ENCODE measurements around the gene SNAP47.

The SNAP47 gene

GRCh38 chr1:227766653-227767277 is 31.5 kb downstream of the SNAP47 start:
- in situ Hi-C loops (cut with HindIII; ENCODE audit: low sequenced_read_pairs) = loop anchor here (10.0 kb wide), 1 partner anchor 508 kb away; no protein-coding TSS in a partner anchor

GRCh38 chr1:227767401-227768124 is 32.3 kb downstream of the SNAP47 start:
- in situ Hi-C loops (cut with HindIII; ENCODE audit: low sequenced_read_pairs) = loop anchor here (10.0 kb wide), 1 partner anchor 507 kb away; no protein-coding TSS in a partner anchor

GRCh38 chr1:227768125-227768439 is 32.8 kb downstream of the SNAP47 start:
- in situ Hi-C loops (cut with HindIII; ENCODE audit: low sequenced_read_pairs) = loop anchor here (10.0 kb wide), 1 partner anchor 507 kb away; no protein-coding TSS in a partner anchor

GRCh38 chr1:227768640-227769039 is 33.4 kb downstream of the SNAP47 start:
- in situ Hi-C loops (cut with HindIII; ENCODE audit: low sequenced_read_pairs) = loop anchor here (10.0 kb wide), 1 partner anchor 506 kb away; no protein-coding TSS in a partner anchor

GRCh38 chr1:227769047-227769935 is 34.1 kb downstream of the SNAP47 start:
- in situ Hi-C loops (cut with HindIII; ENCODE audit: low sequenced_read_pairs) = loop anchor here (10.0 kb wide), 1 partner anchor 506 kb away; no protein-coding TSS in a partner anchor

- in situ Hi-C loops (cut with HindIII; ENCODE audit: low sequenced_read_pairs) = loop anchor here (10.0 kb wide), 1 partner anchor 505 kb away; no protein-coding TSS in a partner anchor
These were observed 34.8 kb downstream of the SNAP47 start for GRCh38 chr1:227769936-227770494.

GRCh38 chr1:227770812-227771211 is 35.6 kb downstream of the SNAP47 start:
- in situ Hi-C loops (cut with HindIII; ENCODE audit: low sequenced_read_pairs) = no loop called here

- in situ Hi-C loops (cut with HindIII; ENCODE audit: low sequenced_read_pairs) = no loop called here
These were observed 36.1 kb downstream of the SNAP47 start for GRCh38 chr1:227771326-227771725.

- in situ Hi-C loops (cut with HindIII; ENCODE audit: low sequenced_read_pairs) = no loop called here
These were observed 36.5 kb downstream of the SNAP47 start for GRCh38 chr1:227771771-227772170.

- in situ Hi-C loops (cut with HindIII; ENCODE audit: low sequenced_read_pairs) = no loop called here
These were observed 38.3 kb downstream of the SNAP47 start for GRCh38 chr1:227773558-227773957.

- in situ Hi-C loops (cut with HindIII; ENCODE audit: low sequenced_read_pairs) = no loop called here
These were observed 39.0 kb downstream of the SNAP47 start for GRCh38 chr1:227774051-227774731.

GRCh38 chr1:227774821-227775661 is 39.8 kb downstream of the SNAP47 start:
- in situ Hi-C loops (cut with HindIII; ENCODE audit: low sequenced_read_pairs) = no loop called here

GRCh38 chr1:227775841-227776240 is 40.6 kb downstream of the SNAP47 start:
- in situ Hi-C loops (cut with HindIII; ENCODE audit: low sequenced_read_pairs) = no loop called here

- in situ Hi-C loops (cut with HindIII; ENCODE audit: low sequenced_read_pairs) = no loop called here
These were observed 41.1 kb downstream of the SNAP47 start for GRCh38 chr1:227776331-227776771.

- in situ Hi-C loops (cut with HindIII; ENCODE audit: low sequenced_read_pairs) = no loop called here
These were observed 41.9 kb downstream of the SNAP47 start for GRCh38 chr1:227777156-227777555.

- in situ Hi-C loops (cut with HindIII; ENCODE audit: low sequenced_read_pairs) = no loop called here
These were observed 42.4 kb downstream of the SNAP47 start for GRCh38 chr1:227777646-227778045.

- in situ Hi-C loops (cut with HindIII; ENCODE audit: low sequenced_read_pairs) = no loop called here
These were observed 43.2 kb downstream of the SNAP47 start for GRCh38 chr1:227778401-227778947.

GRCh38 chr1:227779021-227779441 is 43.8 kb downstream of the SNAP47 start:
- in situ Hi-C loops (cut with HindIII; ENCODE audit: low sequenced_read_pairs) = no loop called here

GRCh38 chr1:227779685-227780084 is 44.5 kb downstream of the SNAP47 start:
- in situ Hi-C loops (cut with HindIII; ENCODE audit: low sequenced_read_pairs) = no loop called here

Data from endothelial cell of hepatic sinusoid (primary cell).